LNCAP (cell line): ENCODE measurements around the gene GAB2.

Experiments used
- TF ChIP-seq, protein P1 (sequence below): fragments of 450-650 bp; IDR thresholded peaks from 2 replicates; pipeline ENCODE4 v1.5.1; 2017; ENCODE audit warnings: mild to moderate bottlenecking

The GAB2 gene

DNA sequence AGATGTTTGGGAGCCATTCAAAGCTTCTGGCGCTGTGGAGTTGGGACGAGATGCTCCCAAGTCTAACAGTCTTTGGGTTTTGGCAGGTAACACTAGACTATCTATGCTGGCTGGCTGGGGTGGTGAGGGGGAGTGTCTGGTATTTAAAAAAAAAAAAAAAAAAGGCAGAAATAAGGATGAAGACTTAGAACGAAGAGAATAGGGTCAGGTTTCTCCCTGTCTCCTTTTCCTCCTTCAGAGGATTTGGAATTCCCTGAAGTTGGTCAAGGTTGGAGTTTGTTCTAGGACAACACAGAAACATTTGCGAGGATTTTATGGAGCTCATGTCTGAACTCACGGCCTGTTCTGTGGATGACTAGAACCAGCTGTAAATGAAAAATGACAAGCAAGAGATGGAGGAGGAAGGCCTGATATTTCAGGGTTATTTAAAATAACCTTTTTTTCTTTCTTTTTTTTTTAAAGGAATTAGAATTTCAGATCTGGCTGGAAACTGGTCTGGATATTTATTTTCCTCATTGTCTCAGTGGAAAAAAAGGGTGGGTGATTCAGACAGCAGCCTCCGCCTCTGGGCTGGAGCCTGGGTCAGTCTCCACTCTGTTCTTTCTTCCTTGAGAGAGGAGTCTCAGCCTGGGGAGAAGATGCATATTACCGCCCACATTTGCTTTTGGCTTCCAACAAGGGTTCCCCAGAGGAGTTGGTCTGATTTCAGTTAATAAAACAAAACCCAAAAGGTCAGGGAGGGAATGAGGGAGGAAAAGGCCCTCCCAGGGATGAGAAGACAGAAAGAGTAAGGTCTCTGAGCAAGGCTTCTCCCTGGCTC, 148.8 kb downstream of the GAB2 start:
- TF ChIP-seq, protein P1, sequence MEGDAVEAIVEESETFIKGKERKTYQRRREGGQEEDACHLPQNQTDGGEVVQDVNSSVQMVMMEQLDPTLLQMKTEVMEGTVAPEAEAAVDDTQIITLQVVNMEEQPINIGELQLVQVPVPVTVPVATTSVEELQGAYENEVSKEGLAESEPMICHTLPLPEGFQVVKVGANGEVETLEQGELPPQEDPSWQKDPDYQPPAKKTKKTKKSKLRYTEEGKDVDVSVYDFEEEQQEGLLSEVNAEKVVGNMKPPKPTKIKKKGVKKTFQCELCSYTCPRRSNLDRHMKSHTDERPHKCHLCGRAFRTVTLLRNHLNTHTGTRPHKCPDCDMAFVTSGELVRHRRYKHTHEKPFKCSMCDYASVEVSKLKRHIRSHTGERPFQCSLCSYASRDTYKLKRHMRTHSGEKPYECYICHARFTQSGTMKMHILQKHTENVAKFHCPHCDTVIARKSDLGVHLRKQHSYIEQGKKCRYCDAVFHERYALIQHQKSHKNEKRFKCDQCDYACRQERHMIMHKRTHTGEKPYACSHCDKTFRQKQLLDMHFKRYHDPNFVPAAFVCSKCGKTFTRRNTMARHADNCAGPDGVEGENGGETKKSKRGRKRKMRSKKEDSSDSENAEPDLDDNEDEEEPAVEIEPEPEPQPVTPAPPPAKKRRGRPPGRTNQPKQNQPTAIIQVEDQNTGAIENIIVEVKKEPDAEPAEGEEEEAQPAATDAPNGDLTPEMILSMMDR: no peak

DNA sequence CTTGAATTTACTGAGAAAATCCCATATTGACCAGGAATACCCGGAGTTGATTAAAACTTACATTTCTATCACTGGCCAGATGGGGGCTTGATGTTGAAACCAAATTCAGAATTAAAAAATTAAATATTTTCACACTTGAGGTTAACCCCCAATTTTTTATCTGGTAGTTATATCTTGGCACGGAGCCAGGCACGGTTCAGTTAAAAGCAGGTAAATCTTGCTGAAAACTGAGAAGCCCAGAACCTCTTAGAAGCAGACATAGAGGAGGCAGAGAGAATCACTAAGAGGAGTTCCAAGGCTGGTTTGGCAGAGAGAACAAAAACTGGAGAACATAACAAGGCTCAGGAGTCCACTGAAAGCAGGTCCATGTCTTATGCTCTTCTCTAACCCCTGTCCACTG, 151.2 kb downstream of the GAB2 start:
- TF ChIP-seq, protein P1: no peak

DNA sequence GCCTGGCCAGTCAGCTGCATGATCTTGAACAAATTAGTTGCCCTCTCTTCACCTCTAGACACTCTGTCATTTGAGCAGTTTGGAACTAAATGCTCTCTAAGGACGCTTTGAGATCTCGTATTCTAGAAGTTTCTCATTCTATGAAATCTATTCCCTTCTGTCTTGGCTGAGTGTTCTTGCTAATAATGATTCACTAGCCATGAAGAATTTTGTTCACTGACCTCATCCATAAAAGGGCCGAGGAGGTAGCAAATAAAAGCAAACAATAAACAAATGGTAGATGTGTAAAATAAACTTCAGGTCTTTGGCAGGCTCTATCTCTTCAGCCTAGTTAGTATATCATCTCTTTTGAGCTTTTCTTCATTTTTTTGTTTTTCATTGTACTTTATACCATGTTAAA, 152.3 kb downstream of the GAB2 start:
- TF ChIP-seq, protein P1: no peak

DNA sequence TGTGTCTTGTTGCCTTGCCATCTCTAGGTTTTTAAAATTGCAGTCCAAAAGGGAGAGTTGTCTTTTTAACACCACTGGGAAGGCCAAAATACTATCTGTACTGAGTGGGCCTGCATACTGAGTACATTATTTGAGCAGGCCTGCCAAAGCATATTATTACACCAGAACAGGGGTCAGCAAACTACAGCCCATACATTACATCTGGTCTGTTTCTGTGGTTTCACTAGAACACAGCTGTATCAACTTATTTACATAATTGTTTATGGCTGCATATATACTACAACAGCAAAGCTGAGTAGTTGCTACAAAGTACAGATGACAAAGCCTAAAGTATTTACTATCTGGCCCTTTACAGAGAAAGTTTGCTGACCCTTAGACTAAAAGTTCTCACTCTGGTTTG, 154.9 kb downstream of the GAB2 start:
- TF ChIP-seq, protein P1: no peak

DNA sequence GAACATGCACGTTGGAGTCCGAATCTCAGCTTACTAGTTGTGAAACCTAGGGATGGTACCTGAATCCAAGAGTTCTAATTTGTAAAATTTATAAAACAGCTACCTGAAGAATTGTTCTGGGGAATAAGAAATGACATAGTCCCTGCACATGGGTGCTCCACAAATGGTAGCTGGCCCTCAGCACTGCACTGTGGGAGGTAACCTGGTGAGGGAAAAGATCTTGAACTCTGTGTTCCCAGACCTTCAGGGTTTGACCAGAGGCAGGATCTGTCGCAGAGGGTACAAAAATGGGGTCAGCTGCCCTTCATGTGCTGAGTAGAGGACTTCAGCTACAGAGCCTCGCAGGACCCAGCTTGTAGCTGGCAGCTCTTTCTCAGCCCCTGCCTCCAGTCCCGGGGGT, 155.4 kb downstream of the GAB2 start:
- TF ChIP-seq, protein P1: no peak

DNA sequence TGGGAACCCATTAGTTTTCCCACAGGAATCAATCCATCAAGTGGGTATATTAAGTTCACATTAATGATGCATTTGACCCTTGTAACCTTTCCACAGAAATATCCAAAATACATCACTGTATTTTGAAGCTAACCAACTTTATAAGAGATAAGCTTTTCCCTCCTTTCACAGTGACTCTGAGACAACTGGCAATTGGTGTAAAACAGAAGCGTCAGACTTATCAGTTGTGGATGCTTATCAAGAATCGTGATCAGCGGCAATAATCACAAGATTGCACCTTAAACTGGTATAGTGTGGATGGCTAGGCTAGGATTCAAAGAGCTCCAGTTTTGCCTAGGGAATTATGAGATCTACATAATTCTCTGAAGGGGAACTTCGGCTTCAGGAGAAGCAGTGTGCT, 155.8 kb downstream of the GAB2 start:
- TF ChIP-seq, protein P1: no peak

DNA sequence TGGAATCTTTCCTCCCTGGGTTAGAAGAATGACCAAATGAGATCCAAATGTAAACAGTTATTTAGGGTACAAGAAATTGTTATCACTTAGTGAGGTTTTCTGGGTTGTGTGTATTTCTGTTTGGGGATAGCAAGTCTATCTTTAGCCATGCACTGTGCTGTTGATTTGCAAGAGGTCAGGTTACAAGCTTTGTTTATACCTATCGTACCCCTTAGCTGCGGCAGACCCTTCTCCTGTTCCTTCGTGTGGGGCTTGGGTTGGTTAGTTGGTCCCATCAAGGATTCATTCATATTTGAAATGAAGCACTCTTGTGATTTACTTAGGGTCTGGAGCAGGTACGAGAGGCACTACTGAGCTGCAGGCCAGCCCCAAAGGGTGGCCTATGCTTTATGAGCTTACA, 156.3 kb downstream of the GAB2 start:
- TF ChIP-seq, protein P1: no peak
